ENCODE data around the gene SH3BGRL3.

SH3BGRL3 gene

DNA sequence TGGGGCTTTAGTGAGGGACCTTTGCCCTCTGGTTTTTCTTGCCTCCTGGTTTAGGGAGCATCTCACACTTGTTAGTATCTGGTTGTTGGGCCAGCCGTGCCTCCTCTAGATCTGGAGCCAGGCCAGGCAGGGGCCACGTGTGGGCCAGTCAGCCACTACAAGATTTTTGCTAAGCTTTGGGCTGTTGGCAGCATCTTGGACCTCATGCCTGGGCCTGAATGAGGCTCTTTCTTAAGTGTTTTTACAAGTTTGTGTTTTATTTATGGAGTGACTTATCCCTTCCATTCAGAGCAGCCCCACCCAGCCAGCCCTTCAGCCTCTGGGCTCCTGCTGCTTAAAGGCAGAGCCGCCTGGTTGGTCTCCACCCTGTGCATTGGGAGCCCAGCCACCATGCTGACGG is 1.6 kb upstream of the SH3BGRL3 start:
- no peak for DNase-seq

DNA sequence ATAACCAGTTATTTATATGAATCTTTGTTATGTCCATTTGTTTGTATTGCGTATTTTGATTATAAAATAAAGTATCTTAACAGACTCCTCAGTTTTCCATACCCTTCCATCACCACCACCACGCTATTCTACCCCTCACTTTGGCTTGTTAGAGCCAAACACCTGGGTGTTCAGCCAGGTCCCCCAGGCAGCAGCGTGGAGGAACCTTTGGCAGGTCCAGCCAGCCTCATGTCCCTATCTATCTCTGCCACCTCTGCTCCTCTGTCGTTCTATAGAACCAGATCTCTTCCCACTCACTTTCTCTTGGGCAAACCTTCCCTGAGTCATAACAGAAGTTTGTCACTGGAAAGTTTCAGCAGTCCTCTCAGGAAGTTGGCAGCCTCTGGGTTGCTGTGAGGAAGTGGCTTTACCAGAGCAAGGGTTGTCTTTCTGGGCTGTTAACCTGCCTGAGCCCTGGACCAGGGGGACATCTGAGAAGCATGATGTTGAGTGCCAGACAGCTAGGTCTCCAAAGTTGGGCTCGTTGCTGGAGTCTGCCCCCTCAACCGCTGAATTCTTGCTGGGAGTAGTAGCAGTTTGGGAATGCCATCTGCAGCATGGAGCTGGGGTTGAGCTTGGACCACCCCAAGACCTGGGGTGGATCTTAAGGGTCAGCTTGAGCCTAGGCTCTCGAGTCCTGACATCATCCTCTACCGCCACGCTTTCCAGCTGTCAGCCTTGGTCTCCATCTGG is 996 bp upstream of the SH3BGRL3 start:
- DNase-seq: no peak

DNA sequence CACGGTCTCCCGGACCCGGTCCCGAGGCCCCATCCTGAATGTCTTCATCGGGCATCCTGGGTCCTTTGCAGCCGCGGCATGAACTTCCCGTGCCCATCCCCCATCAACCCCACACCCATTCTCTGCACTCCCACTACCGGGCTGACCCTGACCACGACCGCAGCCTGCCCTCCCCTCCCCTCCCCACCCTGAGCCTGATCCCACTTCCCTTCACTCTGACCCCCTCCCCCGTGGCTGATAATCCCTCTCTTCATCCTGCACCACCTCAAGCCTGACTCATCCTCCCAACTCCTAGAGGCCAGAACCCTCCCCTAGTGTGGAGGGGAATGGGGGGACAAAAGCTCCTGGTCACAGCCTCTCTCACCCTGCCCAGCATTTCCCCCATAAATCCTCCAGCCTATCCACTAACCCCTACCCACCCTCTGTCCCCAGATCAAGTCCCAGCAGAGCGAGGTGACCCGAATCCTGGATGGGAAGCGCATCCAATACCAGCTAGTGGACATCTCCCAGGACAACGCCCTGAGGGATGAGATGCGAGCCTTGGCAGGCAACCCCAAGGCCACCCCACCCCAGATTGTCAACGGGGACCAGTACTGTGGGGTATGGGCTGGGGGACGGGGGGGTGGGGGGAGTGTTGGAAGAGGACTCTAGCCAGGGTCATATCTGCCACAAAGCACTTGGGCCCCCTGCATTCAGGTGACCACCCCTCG is 602 bp downstream of the SH3BGRL3 start:
- no peak for DNase-seq

DNA sequence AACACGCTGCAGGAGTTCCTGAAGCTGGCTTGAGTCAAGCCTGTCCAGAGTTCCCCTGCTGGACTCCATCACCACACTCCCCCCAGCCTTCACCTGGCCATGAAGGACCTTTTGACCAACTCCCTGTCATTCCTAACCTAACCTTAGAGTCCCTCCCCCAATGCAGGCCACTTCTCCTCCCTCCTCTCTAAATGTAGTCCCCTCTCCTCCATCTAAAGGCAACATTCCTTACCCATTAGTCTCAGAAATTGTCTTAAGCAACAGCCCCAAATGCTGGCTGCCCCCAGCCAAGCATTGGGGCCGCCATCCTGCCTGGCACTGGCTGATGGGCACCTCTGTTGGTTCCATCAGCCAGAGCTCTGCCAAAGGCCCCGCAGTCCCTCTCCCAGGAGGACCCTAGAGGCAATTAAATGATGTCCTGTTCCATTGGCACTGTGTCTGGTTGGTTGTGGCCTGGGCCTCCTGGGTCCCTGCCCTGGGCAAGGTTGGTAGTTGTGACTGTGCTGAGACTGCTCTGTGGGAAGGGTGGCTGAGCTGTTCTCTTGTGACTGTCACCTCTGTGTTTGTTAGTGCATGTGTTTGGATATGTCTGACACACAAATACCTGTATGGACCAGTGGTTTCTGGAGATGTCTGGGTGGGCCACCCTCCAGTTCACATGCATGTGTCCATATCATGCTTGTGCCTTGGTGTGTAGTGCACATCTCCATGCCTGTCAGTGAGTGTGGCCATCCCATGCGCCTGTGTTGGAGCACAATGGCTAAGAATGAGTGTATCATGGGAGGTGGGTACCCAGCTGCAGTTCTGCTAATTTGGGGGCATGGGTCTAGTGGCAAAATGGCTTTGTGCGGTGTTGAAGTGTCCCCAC is 1.4 kb downstream of the SH3BGRL3 start:
- no peak for DNase-seq

DNA sequence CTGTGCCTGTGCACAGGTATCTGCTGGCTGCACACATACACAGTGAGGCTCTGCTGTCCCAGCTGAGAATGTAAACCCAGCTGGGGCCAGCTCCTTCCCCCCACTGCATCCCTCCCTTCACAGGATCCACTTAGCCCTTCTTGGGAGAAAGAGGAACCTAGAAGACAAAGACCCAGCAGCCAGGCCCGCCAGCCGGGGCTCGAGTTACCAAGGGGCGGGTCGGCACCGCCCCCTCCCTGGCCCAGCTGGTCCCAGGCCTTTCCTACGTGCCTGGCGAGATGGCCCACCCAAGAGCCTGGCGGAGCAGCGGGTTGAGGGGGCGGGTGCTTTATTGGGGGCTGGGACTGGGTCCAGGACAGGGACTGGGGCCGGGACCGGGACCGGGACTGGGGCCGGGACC is 2.1 kb downstream of the SH3BGRL3 start:
- DNase-seq: no peak

DNA sequence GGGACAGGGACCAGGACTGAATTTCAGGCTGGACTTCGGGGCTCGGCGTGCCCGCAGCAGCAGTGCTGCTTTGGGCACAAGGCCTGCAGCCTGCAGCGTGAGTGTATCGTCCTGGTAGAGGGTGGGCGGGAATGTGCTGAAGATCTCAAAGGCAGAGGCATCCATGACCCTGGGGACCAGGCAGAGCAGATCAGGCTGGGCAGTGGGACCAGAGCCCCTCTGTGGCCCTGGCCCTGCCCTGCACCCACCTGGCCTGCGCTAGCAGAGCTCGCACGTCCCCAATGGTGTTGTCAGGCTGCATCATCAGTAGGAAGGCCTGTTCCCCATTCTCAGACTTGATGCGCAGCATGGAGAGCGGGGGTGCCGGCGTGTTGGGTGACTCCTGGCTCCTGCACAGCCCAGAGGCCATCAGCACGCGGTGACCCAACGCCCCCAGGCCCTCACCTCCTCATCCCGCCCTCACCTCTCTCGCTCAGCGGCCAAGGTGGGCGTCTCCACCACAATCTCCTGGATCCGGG is 2.6 kb downstream of the SH3BGRL3 start:
- no peak for DNase-seq

DNA sequence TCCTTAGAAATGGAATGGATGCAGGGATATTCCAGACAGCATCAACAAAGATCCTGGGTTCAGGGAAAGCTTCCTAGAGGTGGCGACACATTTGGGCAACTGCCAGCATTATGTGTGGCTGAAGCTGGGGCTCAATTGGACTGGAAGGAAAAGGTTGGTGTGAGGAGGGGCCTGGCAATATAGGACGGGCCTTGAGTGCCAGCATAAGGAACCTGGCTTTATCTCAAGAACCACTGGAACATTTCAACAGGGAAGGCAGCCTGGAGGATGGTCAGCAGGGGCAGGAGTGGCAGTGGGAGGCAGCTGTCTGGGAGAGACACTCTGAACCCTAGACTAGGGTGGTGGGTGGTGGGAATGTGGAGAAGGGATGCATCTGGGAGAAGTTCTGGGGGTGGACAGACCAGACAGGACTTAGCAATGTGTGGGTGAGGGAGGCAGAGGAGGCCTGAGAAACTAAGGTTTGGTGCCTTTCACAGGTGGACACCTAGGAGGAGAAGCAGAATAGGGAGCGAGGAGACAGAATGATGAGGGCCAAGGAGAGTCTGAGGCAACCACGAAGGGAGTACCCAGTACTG is 3.5 kb downstream of the SH3BGRL3 start:
- no peak for DNase-seq

DNA sequence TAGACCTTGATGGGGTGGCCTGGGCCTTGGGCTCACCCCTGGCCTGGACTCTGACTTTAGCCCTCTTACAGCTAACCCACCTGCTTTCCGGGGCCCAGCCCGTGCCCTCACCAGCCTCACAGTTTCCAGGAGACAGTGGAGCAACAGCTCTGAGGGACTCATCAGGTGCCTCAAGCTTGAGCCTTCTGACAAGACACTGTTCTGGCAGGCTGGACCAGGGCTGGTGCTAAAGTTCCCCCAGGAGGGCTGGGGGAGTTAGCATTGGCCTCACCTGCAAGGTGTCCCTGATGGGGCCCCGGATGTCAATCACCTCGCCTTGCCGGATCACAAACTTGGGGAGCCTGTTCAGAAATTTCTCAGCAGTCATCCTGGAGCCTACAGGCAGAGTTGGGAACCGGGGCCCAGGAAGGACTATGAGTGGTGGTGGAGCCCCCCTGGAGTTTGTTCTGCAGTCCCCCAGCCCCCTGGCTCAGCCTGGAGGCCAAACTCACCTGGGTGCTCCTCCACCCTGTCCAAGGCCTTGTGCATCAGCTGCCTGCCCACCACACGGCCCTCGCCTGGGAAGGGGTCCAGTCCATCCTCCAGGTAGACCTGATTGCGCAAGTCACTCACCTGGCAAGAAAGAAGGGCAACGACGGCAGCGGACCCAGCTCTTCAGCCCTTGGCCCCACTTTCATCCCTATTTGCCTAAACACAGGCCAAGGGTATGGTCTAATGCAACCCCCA is 4.1 kb downstream of the SH3BGRL3 start:
- no peak for DNase-seq

DNA sequence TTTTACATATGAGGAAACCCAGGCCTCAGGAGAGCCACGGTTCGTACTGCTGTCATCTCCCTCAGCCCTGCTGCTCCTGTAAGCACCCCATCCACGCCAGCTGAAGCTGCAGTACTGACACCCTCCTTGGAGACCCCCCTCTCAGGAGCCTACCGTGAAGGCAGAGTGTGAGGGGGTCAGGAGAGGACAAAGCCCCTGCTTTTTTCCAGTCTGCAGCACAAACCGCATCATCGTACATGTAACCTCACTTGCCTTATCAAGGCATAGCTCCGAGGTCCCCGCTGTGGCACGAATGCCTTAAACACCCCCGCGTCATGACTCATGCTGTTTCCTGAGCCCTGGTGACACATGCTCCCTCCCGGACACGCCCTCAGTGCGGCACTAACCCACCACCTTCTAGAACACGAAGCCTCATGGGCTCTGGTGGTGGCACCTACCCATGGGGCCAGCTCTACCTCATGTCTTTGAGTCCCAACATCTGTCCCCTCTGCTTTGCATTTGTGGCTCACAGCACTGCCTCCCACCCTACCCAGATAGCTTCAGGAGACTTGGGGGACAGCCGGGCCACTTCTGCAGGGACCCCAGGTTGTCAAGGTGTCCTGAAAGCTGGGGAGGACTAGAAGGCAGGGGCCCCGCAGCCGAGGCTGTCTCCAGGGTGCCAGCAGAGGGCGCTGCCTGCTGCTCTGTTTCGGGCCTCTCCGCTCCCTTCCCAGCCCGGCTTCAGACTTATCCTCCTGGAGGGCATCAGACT is 4.9 kb downstream of the SH3BGRL3 start:
- DNase-seq: peak; percentile 76 to 87 (median 82)

DNA sequence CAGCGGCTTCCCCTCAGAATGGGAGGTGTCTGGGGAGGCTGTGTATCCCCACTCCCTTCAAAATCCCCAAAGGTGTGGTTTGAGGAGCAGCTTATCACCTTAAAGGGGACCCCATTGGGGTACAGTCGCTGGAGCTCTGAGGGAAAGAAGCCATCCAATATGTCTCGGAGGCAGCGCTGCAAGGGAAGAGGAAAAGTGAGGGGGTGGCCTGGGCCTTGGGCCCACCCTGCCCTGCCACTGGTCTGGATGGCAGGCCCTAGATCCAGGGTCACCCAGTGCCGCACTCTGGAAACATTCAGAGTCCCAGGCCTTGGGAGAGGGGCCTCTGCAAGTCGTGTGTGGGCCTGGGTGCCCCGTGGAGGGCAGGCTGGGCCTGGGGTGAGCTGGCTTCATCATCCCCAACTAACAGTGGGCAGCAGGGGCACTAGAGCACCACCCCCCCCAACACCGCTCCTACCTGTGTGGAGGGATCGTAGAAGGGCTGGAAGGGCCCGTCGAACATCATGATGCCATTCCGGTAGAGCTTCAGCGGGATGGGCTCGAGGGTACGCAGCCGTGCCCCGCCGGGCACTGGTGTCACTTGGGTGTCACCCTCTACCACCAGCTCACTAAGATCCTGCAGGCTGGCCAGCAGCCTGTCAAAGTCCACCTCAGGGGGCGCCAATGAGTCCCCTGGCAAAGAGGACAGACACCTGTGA is 5.6 kb downstream of the SH3BGRL3 start:
- no peak for DNase-seq

DNA sequence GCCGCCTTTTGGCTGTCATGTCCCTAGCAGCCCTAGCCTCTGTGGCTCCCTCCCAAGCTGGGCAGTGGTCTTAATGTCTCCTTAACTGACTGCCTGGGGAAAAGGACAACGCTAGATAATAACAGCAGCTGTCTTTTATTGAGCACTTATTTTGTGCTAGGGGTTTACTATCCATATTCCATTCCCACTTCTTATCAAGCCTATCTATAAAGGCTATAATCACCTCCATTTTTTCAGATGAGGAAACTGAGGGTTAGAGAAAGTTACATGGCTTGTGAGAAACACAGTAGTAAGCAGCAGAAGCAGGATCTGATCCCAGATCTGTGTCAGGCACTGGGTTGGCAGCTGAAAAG is 6.2 kb downstream of the SH3BGRL3 start:
- no peak for DNase-seq

DNA sequence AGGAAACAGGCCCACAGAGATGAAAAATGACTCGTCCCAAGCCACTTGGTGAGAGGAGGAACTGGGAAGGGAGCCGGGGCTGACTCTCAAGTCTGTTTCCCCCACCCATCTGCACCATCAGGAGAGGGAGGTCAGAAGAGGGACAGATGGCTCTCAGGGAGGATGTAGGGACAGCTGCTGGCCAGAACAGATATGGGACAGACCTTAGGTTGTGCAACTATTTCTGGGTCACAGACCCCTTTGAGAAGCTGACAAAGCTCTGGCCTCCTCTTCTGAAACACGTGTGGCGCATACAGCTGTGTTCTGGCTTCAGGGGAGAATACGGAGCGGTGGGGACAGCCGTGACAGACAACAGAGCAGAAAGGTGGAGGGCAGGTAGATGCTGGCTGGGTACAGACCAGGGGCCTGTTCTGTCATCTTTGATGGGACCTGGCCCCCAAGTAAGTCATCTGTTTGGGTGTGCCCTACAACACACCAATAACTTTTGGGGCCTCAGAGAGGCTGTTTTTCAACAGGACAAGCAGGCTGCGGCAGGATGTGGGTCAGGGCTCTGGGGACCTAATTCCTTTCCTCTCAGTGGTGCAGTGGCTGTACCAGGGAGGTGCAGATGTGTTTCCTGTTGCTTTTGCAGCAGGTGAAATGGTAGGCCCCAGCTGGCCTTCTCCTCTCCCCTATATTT is 7.3 kb downstream of the SH3BGRL3 start:
- DNase-seq: peak in 2 of 4 experiments; percentile 49 to 61

DNA sequence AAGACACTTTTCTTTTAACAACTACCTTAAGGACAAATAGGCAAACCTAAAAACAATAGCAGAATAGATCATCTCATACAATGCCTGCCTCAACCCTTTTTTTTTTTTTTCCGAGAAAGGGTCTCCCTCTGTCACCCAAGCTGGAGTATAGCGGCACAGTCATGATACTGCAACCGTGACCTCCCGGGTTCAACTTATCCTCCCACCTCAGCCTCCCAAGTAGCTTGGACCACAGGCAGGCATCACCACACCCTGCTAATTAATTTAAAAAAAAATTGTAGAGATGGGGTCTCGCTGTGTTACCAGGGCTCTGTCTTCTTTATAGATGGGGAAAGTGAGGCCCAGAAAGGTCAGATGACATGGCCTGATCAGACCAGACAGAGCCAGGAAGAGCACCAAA is 7.9 kb downstream of the SH3BGRL3 start:
- DNase-seq: no peak

DNA sequence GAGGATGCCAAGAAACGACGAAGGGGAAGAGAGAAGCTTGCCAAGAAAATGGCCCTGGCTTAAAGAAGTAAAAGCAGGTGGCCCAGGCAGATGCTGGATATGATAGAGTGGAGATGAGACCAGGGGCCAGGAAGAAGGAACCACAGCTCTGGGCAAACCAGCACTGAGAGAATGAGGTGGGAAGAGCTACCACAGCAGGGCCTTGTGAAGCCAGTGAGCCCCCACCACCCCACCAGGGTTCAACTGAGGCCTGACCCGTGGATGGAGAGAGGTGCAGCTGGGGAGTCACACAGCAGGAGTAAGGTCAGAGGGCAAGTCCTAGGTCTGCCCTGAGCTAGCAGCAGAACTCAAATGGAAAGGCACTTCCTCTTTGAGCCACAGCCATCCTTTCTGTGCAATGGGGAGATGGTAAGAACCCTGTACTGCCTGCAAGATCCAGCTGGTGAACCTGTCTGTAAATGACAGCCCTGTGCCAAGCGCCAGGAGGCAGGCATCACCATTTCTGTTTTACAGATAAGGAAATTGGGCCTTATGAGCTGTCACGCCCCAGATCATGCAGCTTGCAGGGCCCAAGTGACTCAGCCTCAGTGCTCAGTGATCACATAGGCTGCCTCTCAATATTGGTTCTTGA is 8.5 kb downstream of the SH3BGRL3 start:
- DNase-seq: peak in 2 of 4 experiments; percentile 9 to 30

DNA sequence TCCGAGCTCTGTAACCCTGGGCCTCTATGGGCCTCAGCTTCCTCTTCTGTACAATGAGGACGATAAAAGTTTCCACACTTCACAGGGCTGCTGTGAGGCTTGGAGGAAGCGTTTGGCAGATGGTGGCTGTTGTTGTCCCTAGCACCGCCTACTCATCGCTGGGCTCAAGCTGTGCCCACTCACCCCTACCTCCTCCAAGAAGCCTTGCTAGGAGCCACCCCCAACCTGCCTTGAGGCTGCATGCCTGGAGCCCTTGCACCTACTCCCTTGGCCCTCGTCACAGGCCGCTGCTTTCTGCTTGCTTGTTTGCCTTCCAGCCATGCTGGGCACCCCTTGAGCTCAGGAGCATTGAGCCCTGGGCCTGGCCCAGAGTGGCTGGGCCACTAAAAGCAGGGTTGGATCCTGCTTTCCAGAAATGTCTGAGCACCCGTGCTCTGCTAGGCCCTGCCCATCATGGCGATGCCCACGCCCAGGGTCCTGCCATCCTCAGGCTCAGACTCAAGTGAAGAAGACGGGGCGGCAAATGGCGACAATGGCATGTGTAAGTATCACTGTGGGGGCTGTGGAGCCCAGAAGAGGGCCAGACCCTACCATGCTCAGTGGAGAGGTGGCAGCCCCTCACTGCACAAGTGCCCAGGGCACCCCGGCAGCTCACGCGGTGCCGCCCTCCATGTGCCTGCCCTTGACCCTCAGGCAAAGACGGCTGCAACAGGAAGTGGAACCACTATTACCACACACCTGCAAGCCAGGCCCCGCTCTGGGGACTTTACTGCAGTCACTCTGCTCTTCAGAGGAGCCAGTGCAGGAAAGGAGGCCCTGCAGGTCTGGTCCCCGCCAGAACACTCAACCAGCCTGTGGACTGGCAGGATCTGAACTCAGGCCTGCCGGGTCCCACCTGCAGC is 9.5 kb downstream of the SH3BGRL3 start:
- no peak for DNase-seq

DNA sequence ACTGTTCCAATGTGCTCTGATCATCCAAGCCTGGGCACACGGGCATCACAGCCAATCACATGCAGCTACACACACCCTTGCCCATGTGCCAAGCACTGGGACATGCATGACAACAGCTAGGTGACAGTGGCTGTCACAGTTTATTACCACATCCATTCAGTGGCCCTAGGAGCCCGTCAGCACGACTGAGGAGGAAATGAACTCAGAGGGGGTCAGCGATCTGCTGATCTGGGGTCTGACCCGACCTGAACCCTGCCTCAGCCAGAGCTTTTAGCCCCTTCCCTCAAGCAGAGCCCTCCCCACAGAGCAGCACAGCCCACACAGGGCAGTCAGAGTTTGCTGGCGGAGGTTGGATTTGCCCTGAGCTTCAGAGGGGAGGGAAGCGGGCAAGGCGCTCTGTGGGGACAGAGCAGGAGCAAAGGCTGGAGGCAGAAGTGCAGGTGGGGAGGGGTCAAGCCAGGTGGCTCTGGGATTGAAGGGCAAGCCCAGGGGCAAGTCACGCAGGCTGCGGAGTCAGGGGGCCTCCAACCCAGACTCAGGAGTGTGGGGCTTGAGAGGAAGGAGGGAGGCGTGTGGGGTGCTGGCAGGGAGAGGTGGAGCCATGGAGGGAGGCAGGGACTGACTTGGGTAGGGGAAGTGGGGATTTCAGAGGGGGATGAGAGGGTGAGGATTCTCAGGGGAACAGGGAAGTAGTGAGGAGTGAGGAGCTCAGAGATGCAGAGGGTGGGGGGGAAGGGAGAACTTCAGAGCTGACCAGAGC is 10.4 kb downstream of the SH3BGRL3 start:
- no peak for DNase-seq

DNA sequence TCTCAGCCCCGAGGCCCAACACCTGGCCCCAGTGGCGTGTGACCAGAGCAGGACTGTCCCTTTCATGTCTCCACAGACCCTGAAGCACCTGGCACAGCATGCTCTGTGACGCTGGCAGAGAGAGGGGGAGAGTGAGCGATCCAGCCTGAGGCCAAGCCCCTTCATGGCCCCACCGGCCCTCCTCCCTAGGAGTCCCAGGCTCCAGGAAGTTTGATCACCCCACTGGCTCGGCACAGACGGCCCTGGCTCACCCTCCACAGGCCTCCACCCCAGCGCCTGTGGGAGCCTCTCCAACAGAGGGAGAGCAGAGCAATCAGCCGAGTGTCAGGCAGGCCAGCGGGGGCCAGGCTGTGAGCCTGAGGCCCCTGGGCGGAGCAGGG is 11.0 kb downstream of the SH3BGRL3 start:
- no peak for DNase-seq

DNA sequence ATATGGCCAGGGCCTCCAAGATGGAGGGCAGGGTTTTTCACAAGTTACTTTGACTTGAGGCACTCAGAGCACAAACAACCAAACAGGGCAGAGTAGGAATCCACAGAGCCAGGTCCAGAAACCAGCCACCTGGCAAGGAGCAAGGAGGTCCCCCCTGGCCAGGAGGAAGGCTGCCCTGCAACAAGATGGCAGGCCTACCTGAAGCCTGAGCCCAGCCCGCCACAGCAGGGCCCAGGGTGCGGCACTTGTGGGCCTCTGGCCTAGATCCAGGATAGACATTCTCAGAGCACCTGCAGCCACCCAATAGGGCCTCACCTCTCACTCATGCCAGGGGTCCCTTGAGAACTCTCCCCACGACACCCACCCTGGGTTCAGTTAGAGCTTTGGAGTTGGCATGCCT is 11.5 kb downstream of the SH3BGRL3 start:
- DNase-seq: no peak

Data from activated naive CD4-positive, alpha-beta T cell (primary cell).